ENCODE results near the gene RSPH1.

DNA sequence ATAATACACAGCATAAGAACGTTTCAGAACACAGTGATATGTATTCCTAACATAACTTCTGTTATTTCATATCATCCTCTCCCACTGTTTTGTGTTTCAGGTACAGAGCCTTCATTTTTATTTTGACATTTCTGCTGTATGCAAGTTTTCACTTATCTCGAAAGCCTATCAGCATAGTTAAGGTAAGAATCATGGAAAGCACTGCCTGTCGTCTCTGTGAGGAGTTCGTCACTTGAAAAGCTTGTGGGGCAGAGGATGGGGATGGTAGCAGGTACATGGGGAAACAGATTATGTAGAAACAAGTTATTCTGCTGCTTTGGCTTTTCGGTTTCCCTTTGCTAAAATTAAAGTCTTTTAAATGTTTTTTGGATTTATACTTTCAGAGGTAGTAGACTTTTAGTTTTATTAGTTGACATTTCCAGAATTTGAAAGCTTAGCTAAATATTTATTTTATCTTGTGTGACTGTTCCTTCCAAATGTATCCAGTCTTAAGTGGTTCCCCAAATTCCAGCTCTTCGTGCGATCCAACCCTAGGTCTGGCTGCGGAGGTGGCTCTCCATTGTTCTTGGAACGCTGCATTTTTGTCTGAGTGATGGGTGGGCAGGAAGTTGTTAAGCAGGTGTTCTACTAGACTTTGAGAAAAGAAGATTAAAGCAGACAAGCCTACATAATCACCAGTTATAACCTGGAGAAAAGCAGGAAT, 29.8 kb upstream of the RSPH1 start:
- no peak for TF ChIP-seq MXI1 (IDR thresholded peaks at IDR 0.05; ENCODE audit: borderline replicate concordance, low read depth, low read length)
- no peak for TF ChIP-seq RAD21 (IDR thresholded peaks at IDR 0.05; ENCODE audit: low read length)
- no peak for TF ChIP-seq MAFK (IDR thresholded peaks at IDR 0.05; ENCODE audit: low read depth, low read length)
- no peak for TF ChIP-seq POLR2A (IDR thresholded peaks at IDR 0.05; ENCODE audit: low read depth, low read length)
- no peak for TF ChIP-seq FOS (IDR thresholded peaks at IDR 0.05; ENCODE audit: low read depth, low read length)
- TF ChIP-seq, protein P1, sequence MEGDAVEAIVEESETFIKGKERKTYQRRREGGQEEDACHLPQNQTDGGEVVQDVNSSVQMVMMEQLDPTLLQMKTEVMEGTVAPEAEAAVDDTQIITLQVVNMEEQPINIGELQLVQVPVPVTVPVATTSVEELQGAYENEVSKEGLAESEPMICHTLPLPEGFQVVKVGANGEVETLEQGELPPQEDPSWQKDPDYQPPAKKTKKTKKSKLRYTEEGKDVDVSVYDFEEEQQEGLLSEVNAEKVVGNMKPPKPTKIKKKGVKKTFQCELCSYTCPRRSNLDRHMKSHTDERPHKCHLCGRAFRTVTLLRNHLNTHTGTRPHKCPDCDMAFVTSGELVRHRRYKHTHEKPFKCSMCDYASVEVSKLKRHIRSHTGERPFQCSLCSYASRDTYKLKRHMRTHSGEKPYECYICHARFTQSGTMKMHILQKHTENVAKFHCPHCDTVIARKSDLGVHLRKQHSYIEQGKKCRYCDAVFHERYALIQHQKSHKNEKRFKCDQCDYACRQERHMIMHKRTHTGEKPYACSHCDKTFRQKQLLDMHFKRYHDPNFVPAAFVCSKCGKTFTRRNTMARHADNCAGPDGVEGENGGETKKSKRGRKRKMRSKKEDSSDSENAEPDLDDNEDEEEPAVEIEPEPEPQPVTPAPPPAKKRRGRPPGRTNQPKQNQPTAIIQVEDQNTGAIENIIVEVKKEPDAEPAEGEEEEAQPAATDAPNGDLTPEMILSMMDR (conservative IDR thresholded peaks at IDR 0.05; ENCODE audit: low read depth, low read length), result no peak
- no peak for TF ChIP-seq CEBPB (IDR thresholded peaks at IDR 0.05; ENCODE audit: low read depth, low read length)
- no peak for TF ChIP-seq SMC3 (IDR thresholded peaks at IDR 0.05; ENCODE audit: low read depth, low read length)
- no peak for TF ChIP-seq USF2 (IDR thresholded peaks at IDR 0.05; ENCODE audit: low read depth, low read length)

Data from IMR-90 (cell line).